Right lobe of liver (tissue), 4 donors: Measurements from ENCODE around the gene ZNF222.

Experiments
- POLR2A ChIP-seq: fragments of 450-650 bp; IDR thresholded peaks from one replicate; pipeline ENCODE4 v1.6.1; 2017; ENCODE audit warnings: antibody characterized with exemption, mild to moderate bottlenecking
- TF ChIP-seq, protein P1 (sequence below), 4 donors: fragments of 200-600 bp in 3 of 4; fragments of 450-650 bp in 1 of 4; IDR thresholded peaks; one replicate each; pipeline versions ENCODE4 v1.5.1 to v1.8.0; 2016 to 2022; ENCODE audit warnings: antibody characterized with exemption in 4 of 4, mild to moderate bottlenecking in 2 of 4
- donor health status: DM: no; HTN: no; CAD: no.
- donor health status: DM: no; HTN: no; CAD: no.
- donor health status: DM: no; HTN: yes; CAD: no.

- TF ChIP-seq, protein P1, sequence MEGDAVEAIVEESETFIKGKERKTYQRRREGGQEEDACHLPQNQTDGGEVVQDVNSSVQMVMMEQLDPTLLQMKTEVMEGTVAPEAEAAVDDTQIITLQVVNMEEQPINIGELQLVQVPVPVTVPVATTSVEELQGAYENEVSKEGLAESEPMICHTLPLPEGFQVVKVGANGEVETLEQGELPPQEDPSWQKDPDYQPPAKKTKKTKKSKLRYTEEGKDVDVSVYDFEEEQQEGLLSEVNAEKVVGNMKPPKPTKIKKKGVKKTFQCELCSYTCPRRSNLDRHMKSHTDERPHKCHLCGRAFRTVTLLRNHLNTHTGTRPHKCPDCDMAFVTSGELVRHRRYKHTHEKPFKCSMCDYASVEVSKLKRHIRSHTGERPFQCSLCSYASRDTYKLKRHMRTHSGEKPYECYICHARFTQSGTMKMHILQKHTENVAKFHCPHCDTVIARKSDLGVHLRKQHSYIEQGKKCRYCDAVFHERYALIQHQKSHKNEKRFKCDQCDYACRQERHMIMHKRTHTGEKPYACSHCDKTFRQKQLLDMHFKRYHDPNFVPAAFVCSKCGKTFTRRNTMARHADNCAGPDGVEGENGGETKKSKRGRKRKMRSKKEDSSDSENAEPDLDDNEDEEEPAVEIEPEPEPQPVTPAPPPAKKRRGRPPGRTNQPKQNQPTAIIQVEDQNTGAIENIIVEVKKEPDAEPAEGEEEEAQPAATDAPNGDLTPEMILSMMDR (IDR thresholded peaks at IDR 0.05), result no peak
- no peak for TF ChIP-seq POLR2A
Observed at GRCh38 chr19:44059229-44059628, 34.0 kb downstream of the ZNF222 start.
